ENCODE data around the gene YBEY.
"Not testable (repeated sequence)": the region's sequence is repeated elsewhere in the genome, so short reads cannot be mapped to it uniquely, and the experiment has no call there.

Gene YBEY

GRCh38 chr21:46285761-46286647 is at the start of gene YBEY:
YBEY (plus strand) TSS chr21:46286342; CDS start chr21:46286914, 572 bp downstream.
- DNase-seq, result peak; percentile 97

- no peak for DNase-seq
Observed at GRCh38 chr21:46237474-46237873, 48.7 kb upstream of the YBEY start.

GRCh38 chr21:46239817-46240325 is 46.3 kb upstream of the YBEY start:
- no peak for DNase-seq

GRCh38 chr21:46241577-46241976 is 44.6 kb upstream of the YBEY start:
- DNase-seq, result not testable (repeated sequence)

- DNase-seq, result no peak
Observed at GRCh38 chr21:46243325-46243724, 42.8 kb upstream of the YBEY start.

- no peak for DNase-seq
Observed at GRCh38 chr21:46243960-46244361, 42.2 kb upstream of the YBEY start.

- no peak for DNase-seq
Observed at GRCh38 chr21:46244602-46245001, 41.5 kb upstream of the YBEY start.

- DNase-seq, result no peak
Observed at GRCh38 chr21:46245213-46245915, 40.8 kb upstream of the YBEY start.

GRCh38 chr21:46246345-46246744 is 39.8 kb upstream of the YBEY start:
- DNase-seq, result no peak

GRCh38 chr21:46247699-46248421 is 38.3 kb upstream of the YBEY start:
- DNase-seq, result no peak

GRCh38 chr21:46248422-46248782 is 37.7 kb upstream of the YBEY start:
- peak; percentile 64 for DNase-seq

GRCh38 chr21:46248827-46249226 is 37.3 kb upstream of the YBEY start:
- no peak for DNase-seq

- DNase-seq, result no peak
Observed at GRCh38 chr21:46250146-46250725, 35.9 kb upstream of the YBEY start.

- no peak for DNase-seq
Observed at GRCh38 chr21:46252840-46253239, 33.3 kb upstream of the YBEY start.

GRCh38 chr21:46253610-46254124 is 32.5 kb upstream of the YBEY start:
- peak; percentile 81 for DNase-seq

- no peak for DNase-seq
Observed at GRCh38 chr21:46254208-46254975, 31.8 kb upstream of the YBEY start.

- no peak for DNase-seq
Observed at GRCh38 chr21:46255166-46255565, 31.0 kb upstream of the YBEY start.

GRCh38 chr21:46255758-46256337 is 30.3 kb upstream of the YBEY start:
- no peak for DNase-seq

GRCh38 chr21:46256501-46256994 is 29.6 kb upstream of the YBEY start:
- no peak for DNase-seq

GRCh38 chr21:46264046-46264689 is 22.0 kb upstream of the YBEY start:
- DNase-seq, result no peak

GRCh38 chr21:46264690-46265144 is 21.4 kb upstream of the YBEY start:
- DNase-seq, result no peak
